SK-N-SH treated with all-trans-retinoic acid at 6 μM for 48 hours (cell line): ENCODE data around the gene CCDC78.

ENCODE experiments used
- ATAC-seq: fragments of 200-7000 bp; cut with Tn5 transposase; 3 replicates; pipeline ENCODE4 v1.9.1; 2020; ENCODE audit warnings: mild to moderate bottlenecking, moderate library complexity
- ARNTL ChIP-seq: fragments of 450-650 bp; formaldehyde crosslinking; IDR thresholded peaks from 2 replicates; pipeline ENCODE4 v1.5.0; 2020; ENCODE audit warnings: low read depth, mild to moderate bottlenecking, moderate library complexity, borderline replicate concordance
- BACH2 ChIP-seq: fragments of 250-450 bp; sonication (Bioruptor Pico); IDR thresholded peaks from 2 replicates; pipeline ENCODE4 v1.9.0; 2021; ENCODE audit warnings: mild to moderate bottlenecking, borderline replicate concordance
- CSDC2 ChIP-seq: fragments of 250-450 bp; sonication (Bioruptor Pico); IDR thresholded peaks from 2 replicates; pipeline ENCODE4 v1.5.0; 2020; ENCODE audit warnings: mild to moderate bottlenecking, moderate library complexity
- ISL1 ChIP-seq: fragments of 250-450 bp; sonication (Bioruptor Pico); IDR thresholded peaks from 2 replicates; pipeline ENCODE4 v2.1.2; 2022; ENCODE audit warnings: mild to moderate bottlenecking, moderate library complexity
- OSR1 ChIP-seq: fragments of 250-450 bp; sonication (Bioruptor Pico); IDR thresholded peaks from 2 replicates; pipeline ENCODE4 v1.8.0; 2022; ENCODE audit warnings: moderate library complexity, mild to moderate bottlenecking, inconsistent platforms
- PPARA ChIP-seq: fragments of 250-450 bp; sonication (Bioruptor Pico); IDR thresholded peaks from 2 replicates; pipeline ENCODE4 v1.5.0; 2020; ENCODE audit warnings: mild to moderate bottlenecking, borderline replicate concordance
- RARB ChIP-seq: fragments of 250-450 bp; sonication (Bioruptor Pico); IDR thresholded peaks from 2 replicates; pipeline ENCODE4 v1.8.0; 2021; ENCODE audit warnings: mild to moderate bottlenecking, moderate library complexity
- TOX ChIP-seq: fragments of 250-450 bp; sonication (Bioruptor Pico); IDR thresholded peaks from 2 replicates; pipeline ENCODE4 v1.8.0; 2021; ENCODE audit warnings: mild to moderate bottlenecking, moderate library complexity, borderline replicate concordance
- ZC3H10 ChIP-seq: fragments of 250-450 bp; sonication (Bioruptor Pico); IDR thresholded peaks from 2 replicates; pipeline ENCODE4 v1.5.1; 2021; ENCODE audit warnings: mild to moderate bottlenecking, moderate library complexity
- ZFP3 ChIP-seq: fragments of 250-450 bp; sonication (Bioruptor Pico); IDR thresholded peaks from 2 replicates; pipeline ENCODE4 v1.5.0; 2020; ENCODE audit warnings: mild to moderate bottlenecking, moderate library complexity
- ZFP30 ChIP-seq: fragments of 450-650 bp; formaldehyde crosslinking; IDR thresholded peaks from 2 replicates; pipeline ENCODE4 v1.5.0; 2022; ENCODE audit warnings: mild to moderate bottlenecking, moderate library complexity
- ZNF565 ChIP-seq: fragments of 450-650 bp; formaldehyde crosslinking; conservative IDR thresholded peaks from 2 replicates; pipeline ENCODE4 v1.5.0; 2020; ENCODE audit warnings: low read depth, mild to moderate bottlenecking, moderate library complexity
- ZNF70 ChIP-seq: fragments of 450-650 bp; formaldehyde crosslinking; IDR thresholded peaks from 2 replicates; pipeline ENCODE4 v1.5.0; 2020; ENCODE audit warnings: mild to moderate bottlenecking, moderate library complexity
- TF ChIP-seq, protein P1 (sequence below): fragments of 250-450 bp; sonication (Bioruptor Pico); IDR thresholded peaks from 2 replicates; pipeline ENCODE4 v1.8.0; 2020; ENCODE audit warnings: mild to moderate bottlenecking, moderate library complexity, borderline replicate concordance
- TF ChIP-seq, protein P2 (sequence below): fragments of 250-450 bp; sonication (Bioruptor Pico); IDR thresholded peaks from 2 replicates; pipeline ENCODE4 v1.5.1; 2020; ENCODE audit warnings: low read depth, mild to moderate bottlenecking, moderate library complexity
- TF ChIP-seq, protein P3 (sequence below): fragments of 250-450 bp; sonication (Bioruptor Pico); IDR thresholded peaks from 2 replicates; pipeline ENCODE4 v1.5.0; 2020; ENCODE audit warnings: mild to moderate bottlenecking, moderate library complexity

The CCDC78 gene

DNA sequence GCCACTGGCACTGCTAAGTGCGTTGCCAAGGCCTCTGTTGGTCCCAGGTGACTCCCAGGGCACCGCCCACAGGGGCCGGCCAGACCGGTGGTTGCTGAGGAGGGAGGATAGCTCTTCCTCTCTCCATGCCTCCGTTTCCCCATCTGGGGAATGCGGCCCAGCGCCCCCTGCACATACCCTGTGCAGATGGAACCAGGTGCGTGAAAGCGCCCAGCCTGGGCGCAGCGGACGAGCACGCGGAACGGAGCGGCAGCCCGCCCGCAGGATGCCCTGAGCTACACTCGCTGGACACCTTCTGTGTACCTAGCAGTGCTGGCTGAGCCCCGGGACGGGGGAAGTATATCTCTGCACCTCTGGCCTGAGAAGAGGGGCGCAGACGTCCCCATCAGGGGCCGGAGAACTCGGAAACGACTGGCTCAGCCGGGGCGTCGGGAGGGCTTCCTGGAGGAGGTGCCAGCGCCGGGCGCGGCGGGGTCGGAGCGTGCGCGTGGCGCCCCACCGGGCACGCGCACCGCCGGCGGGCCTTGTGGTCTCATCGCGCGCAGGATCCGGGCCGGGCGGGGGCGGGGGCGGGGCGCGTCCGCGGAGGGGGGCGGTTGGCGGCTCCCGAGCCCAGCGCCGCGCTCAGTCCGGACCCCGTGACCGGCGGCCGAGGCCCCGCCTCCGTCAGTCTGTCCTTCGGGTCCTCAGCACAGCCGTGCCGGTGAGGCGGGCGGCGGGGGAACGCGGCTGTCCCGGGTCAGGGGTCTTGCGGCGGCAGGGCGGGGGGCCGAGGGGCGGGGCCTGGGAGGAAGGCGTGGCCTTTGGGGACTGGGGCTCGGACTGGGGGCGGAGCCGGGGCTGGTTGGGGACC, at the start of gene CCDC78, which contains the start of gene HAGHL:
Gene CCDC78 (minus strand): TSS at position 6 of the 853 bp plus-strand sequence. CDS start 76 bp downstream, outside the sequence.
Gene HAGHL (plus strand): TSS at position 669 of the 853 bp plus-strand sequence. CDS start 404 bp downstream, outside the sequence.
- ATAC-seq: peak; percentile 25
- TF ChIP-seq OSR1 (CRISPR knock-in tag): no peak
- TF ChIP-seq ZFP3: peak; percentile 85
- TF ChIP-seq, protein P1, sequence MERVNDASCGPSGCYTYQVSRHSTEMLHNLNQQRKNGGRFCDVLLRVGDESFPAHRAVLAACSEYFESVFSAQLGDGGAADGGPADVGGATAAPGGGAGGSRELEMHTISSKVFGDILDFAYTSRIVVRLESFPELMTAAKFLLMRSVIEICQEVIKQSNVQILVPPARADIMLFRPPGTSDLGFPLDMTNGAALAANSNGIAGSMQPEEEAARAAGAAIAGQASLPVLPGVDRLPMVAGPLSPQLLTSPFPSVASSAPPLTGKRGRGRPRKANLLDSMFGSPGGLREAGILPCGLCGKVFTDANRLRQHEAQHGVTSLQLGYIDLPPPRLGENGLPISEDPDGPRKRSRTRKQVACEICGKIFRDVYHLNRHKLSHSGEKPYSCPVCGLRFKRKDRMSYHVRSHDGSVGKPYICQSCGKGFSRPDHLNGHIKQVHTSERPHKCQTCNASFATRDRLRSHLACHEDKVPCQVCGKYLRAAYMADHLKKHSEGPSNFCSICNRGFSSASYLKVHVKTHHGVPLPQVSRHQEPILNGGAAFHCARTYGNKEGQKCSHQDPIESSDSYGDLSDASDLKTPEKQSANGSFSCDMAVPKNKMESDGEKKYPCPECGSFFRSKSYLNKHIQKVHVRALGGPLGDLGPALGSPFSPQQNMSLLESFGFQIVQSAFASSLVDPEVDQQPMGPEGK (CRISPR knock-in tag): no peak

DNA sequence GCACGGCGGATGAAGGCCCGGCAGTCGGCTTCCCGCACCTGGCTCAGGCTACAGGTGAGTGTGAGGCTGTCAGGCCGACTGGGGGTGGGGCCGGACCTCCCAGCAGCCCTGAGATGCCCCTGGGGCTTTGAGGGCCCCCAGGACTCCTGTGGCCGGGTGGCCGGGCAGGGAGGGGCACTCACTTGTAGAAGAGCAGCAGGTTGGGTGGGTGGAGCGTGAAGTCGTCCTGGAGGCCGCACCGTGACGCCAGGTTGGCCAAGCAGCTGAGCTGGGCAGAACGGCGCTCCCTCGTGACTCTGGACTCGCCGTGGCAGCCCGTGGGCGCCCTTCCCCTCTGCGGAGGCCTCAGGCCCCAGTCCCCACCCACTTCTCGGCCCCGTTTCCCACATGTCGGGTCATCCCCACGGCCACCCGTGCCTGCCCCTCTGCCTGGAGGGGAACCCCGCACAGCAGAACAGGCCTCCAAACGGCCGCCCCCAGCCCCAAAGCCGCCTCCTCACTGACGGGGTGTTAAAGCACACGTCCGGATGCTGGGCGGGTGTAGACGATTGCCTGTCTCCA, 49.1 kb upstream of the CCDC78 start:
- ATAC-seq: no peak
- TF ChIP-seq CSDC2 (CRISPR knock-in tag): no peak
- TF ChIP-seq TOX (CRISPR knock-in tag): no peak
- no peak for TF ChIP-seq ARNTL (CRISPR knock-in tag)
- TF ChIP-seq, protein P2, sequence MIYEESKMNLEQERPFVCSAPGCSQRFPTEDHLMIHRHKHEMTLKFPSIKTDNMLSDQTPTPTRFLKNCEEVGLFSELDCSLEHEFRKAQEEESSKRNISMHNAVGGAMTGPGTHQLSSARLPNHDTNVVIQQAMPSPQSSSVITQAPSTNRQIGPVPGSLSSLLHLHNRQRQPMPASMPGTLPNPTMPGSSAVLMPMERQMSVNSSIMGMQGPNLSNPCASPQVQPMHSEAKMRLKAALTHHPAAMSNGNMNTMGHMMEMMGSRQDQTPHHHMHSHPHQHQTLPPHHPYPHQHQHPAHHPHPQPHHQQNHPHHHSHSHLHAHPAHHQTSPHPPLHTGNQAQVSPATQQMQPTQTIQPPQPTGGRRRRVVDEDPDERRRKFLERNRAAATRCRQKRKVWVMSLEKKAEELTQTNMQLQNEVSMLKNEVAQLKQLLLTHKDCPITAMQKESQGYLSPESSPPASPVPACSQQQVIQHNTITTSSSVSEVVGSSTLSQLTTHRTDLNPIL (CRISPR knock-in tag): no peak
- TF ChIP-seq ZNF70 (CRISPR knock-in tag): no peak
- no peak for TF ChIP-seq ISL1 (CRISPR knock-in tag)
- TF ChIP-seq RARB (CRISPR knock-in tag): no peak
- TF ChIP-seq ZFP3: no peak

DNA sequence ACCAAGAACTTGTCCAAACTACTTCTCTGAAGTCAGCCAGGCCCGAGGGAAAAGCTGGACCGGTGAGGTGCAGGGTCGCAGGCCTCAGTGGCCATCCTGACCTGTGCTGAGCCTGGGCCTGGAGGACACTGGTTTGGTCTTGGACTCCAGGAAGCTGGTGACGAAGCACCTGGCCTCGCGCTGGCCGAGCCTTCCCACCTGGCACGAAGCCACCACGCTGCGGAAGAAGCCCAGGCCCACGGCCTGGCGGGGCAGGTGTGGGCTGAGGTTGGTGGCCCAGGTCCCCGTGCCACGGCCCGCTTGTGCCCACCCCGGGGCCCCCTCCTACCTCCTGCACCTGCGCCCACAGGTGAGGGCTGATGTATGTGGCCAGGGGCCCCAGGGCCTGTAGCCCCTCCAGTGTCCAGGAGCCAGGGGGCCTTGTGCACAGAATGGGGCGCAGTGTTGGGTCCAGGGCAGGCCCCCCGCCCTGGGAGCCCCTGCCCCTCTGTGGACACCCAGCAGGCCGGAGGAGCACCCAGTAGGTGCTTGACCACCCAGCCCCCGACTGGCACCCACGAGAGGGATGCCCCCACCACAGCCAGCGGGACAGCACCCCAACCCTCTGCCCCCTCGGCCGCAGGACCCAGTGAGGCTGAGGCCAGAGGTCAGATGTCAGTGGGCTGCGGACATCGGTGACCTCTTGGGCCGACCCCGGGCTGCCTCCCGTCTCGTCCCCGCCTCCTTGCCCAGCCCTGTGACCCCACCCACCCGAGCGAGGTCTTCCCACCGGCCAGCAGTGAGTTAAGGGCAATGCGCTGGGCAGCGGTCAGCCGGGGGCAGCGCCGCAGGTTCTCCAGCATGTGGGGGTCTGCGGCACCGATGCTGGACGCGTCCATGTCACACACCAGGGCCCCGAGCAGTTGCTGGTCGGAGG, 48.1 kb upstream of the CCDC78 start:
- no peak for TF ChIP-seq BACH2 (CRISPR knock-in tag)
- no peak for TF ChIP-seq RARB (CRISPR knock-in tag)
- TF ChIP-seq, protein P3, sequence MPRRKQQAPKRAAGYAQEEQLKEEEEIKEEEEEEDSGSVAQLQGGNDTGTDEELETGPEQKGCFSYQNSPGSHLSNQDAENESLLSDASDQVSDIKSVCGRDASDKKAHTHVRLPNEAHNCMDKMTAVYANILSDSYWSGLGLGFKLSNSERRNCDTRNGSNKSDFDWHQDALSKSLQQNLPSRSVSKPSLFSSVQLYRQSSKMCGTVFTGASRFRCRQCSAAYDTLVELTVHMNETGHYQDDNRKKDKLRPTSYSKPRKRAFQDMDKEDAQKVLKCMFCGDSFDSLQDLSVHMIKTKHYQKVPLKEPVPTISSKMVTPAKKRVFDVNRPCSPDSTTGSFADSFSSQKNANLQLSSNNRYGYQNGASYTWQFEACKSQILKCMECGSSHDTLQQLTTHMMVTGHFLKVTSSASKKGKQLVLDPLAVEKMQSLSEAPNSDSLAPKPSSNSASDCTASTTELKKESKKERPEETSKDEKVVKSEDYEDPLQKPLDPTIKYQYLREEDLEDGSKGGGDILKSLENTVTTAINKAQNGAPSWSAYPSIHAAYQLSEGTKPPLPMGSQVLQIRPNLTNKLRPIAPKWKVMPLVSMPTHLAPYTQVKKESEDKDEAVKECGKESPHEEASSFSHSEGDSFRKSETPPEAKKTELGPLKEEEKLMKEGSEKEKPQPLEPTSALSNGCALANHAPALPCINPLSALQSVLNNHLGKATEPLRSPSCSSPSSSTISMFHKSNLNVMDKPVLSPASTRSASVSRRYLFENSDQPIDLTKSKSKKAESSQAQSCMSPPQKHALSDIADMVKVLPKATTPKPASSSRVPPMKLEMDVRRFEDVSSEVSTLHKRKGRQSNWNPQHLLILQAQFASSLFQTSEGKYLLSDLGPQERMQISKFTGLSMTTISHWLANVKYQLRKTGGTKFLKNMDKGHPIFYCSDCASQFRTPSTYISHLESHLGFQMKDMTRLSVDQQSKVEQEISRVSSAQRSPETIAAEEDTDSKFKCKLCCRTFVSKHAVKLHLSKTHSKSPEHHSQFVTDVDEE: no peak
- no peak for TF ChIP-seq ZNF565 (CRISPR knock-in tag)
- no peak for TF ChIP-seq CSDC2 (CRISPR knock-in tag)
- TF ChIP-seq, protein P2 (CRISPR knock-in tag): no peak
- no peak for ATAC-seq

DNA sequence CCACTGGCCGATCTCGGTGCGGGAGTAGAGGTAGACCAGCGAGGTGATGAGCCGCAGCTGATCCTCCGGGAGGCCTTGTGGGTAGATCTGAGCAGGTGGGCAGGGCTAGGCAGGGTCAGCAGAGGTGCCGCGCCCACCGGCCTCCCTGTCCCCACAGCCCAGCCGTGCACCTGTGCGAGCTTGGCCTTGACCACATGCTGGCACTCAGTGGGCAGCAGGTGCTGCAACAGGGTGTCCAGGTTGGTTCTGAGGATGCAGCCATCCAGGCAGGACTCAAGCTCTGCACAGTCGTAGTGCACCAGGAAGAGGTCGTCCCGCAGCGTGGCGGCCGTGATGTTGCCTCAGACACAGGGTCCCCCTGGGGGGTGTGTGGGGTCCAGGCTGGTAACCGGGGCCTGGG, 46.7 kb upstream of the CCDC78 start:
- ATAC-seq: no peak
- TF ChIP-seq PPARA (CRISPR knock-in tag) (no peak), ZNF565 (CRISPR knock-in tag) (no peak), ARNTL (CRISPR knock-in tag) (no peak), TOX (CRISPR knock-in tag) (no peak), RARB (CRISPR knock-in tag) (no peak), ZFP30 (CRISPR knock-in tag) (no peak), OSR1 (CRISPR knock-in tag) (no peak), ZC3H10 (CRISPR knock-in tag) (no peak)
- TF ChIP-seq, protein P2 (CRISPR knock-in tag): no peak
- TF ChIP-seq, protein P1 (CRISPR knock-in tag): no peak
- TF ChIP-seq, protein P3: no peak
